HK-2 (cell line): ENCODE measurements around the gene RRP12.
"Not testable (repeated sequence)": the region's sequence is repeated elsewhere in the genome, so short reads cannot be mapped to it uniquely, and the experiment has no call there.

Source experiments
- DNase-seq: peaks from one replicate; pipeline ENCODE4 v3.0.0-alpha.2; 2018; ENCODE audit not compliant: unreplicated experiment

The RRP12 gene, protein sequence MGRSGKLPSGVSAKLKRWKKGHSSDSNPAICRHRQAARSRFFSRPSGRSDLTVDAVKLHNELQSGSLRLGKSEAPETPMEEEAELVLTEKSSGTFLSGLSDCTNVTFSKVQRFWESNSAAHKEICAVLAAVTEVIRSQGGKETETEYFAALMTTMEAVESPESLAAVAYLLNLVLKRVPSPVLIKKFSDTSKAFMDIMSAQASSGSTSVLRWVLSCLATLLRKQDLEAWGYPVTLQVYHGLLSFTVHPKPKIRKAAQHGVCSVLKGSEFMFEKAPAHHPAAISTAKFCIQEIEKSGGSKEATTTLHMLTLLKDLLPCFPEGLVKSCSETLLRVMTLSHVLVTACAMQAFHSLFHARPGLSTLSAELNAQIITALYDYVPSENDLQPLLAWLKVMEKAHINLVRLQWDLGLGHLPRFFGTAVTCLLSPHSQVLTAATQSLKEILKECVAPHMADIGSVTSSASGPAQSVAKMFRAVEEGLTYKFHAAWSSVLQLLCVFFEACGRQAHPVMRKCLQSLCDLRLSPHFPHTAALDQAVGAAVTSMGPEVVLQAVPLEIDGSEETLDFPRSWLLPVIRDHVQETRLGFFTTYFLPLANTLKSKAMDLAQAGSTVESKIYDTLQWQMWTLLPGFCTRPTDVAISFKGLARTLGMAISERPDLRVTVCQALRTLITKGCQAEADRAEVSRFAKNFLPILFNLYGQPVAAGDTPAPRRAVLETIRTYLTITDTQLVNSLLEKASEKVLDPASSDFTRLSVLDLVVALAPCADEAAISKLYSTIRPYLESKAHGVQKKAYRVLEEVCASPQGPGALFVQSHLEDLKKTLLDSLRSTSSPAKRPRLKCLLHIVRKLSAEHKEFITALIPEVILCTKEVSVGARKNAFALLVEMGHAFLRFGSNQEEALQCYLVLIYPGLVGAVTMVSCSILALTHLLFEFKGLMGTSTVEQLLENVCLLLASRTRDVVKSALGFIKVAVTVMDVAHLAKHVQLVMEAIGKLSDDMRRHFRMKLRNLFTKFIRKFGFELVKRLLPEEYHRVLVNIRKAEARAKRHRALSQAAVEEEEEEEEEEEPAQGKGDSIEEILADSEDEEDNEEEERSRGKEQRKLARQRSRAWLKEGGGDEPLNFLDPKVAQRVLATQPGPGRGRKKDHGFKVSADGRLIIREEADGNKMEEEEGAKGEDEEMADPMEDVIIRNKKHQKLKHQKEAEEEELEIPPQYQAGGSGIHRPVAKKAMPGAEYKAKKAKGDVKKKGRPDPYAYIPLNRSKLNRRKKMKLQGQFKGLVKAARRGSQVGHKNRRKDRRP (N-terminal part only)

DNA sequence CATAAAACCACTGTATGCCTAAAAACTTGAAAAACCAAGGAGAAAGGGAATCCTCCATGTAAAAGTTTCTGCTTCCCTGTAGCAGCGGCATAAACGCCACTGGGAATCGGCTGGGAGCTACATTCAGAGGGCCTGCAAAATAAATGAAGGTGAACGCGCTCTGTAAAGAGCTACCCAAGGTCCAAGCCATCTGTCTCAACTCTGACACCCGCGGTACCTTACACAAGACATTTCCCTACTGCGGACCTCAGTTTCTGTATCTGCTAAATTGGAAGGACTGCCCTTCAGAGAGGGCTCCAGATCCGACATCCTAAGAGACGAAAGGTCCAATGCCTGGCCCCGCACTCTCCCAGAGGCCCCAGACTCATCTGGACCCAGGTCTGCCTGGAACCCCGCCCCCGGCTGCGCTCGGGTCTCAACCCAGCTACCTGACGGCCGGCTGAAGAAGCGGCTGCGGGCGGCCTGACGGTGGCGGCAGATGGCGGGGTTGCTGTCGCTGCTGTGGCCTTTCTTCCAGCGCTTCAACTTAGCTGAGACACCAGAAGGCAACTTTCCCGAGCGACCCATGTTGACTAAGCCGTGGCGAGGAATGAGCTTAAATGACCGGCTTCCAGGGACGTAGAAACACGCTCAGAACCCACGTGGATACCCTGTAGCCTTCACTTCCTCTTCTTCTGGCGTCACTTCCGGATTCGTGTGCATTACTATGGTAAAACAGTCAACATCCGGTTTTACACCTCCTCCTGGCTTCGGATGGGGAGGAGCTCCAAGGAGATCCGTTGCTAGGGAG, at the start of gene RRP12:
RRP12 (minus strand) TSS at position 676 of the 790 bp plus-strand sequence; CDS start at position 567, 109 bp downstream.
- DNase-seq, result peak; percentile 86

DNA sequence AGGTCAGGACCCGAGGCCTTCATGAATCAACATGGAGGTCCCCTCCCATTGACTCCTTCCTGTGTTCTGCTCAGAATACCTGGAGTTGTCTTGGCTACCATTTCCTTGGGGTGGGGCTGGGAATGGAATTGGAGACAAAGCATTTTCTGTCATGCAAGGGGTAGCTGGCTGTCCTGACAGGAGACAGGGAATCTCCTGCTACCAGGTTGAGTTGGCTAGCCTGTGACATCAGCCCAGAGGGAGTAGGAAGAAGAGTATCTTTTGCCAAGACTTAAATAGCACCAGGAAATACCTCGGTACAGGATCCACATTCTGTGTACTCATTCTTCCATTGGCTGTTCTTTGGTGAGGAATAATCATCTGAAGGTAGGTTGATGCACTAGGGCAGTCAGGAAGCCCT, 49.7 kb upstream of the RRP12 start:
- DNase-seq, result no peak

DNA sequence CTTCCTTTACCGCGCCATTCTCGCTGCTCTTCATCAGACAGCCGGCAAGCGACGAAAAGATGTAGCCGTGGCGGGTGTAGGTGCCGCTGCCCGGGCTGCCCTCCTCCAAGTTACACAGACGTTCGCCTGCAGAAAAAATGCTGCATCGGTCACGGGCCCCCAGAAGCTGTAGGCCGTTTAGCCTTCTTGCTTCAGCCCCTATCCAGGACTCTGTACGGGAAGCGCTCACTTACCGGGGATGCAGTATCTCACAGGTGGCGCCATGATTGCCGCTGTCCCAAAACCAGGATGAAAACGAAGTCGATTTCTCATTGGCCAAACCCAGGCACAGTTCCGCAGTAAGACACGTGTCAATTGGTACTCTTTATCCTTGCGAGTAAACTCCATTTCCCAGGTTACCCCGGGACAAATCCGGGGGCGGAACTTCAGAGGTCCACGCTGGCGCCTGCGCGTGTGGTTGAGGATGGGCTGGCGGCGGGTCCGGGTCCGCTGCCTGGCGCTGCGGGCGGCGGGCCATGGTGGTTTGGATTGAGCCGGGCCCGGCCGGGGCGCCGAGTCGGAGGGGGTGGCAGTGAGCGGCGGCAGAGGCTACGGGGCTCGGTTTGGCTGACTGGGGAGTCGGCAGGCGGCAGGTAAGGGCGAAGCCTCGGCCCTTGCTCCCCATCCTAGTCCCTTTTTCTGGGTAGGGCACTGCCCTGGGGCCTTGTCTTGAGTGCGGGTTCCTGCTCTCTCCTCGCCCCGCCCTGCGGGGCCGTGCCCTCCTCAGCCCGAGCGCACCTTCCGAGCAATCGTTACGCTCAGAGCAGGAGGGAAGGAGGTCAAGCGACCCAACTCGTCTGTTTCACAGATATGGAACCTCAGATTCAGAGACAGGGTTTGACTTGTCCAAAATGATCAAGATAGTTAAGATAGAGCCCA, 44.8 kb upstream of the RRP12 start, which contains the start of the genes EXOSC1 and ZDHHC16:
EXOSC1 (minus strand) TSS at position 285 of the 918 bp plus-strand sequence; CDS start at position 264, 21 bp downstream.
ZDHHC16 (plus strand) TSS at position 454 of the 918 bp plus-strand sequence. CDS start 5,501 bp downstream, outside the sequence.
- DNase-seq, result peak; percentile 96

DNA sequence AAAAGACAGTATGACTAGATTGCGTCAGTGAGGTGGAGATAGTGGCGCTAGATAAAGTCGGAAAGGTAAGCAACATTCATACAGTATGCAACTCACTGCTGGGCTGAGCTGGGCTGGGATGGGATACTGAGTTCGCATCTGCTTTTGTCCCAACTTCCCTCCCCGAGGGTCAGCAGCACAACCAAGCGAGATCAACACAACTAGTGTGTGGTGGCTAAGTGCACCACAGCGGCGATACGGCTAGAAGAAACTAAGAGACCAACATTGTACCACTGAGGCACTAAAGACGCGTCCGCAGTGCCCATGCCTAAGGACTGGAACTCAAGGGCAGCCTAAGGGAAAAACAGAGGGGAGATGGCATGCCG, 44.2 kb upstream of the RRP12 start:
- no peak for DNase-seq

DNA sequence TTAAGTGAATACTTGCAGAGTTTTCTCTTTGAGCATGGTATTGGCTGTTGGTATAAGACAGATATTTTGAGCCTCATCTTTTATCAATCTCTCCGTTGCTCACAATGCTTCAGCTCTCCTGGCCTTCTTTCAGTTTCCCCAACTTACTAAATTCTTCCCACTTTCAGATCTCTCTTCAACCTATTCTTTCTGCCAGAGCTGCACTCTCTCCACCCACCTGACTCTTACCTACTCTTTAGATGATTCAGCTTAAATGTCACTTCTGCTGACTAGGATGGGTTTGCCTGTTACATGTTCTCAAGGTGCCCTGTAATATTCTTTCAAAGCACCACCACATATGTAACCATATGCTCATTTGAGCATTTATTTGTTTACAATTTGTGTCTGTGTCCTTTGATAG, 43.1 kb upstream of the RRP12 start:
- no peak for DNase-seq

DNA sequence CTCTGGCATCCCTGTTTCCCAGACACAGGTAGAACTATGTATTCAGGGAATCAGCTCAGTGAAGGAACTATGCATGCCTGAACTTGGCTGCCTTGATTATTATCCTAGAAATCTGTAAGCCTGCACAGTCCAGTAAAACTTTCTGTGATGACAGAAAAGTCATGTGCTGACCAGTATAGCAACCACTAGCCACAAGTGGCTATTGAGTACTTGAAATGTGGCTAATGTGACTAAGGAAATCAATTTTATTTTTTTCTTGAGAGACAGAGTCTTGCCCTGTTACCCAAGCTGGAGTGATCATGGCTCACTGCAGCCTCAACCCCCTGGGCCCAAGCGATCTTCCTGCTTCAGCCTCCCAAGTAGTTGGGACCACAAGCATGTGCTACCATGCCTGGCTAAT, 41.1 kb upstream of the RRP12 start:
- DNase-seq, result peak; percentile 67

DNA sequence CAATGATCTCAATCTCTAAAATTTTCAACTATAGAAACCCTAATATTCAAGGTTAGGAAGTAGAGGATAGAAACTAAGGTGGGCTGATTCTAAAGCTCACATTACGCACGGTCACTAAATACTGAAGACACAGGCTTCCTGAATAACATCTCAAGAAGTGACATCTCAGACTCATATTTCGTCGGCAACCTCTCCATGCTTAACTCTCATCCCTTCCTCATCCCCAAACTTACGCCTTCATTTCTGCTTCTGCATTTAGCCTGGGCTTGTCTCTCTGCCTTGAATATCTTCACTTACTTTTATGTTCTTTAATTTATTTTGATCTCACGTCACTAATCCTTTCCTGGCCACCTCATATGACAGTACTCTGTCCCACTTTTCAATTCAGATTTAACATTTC, 34.1 kb upstream of the RRP12 start:
- no peak for DNase-seq

DNA sequence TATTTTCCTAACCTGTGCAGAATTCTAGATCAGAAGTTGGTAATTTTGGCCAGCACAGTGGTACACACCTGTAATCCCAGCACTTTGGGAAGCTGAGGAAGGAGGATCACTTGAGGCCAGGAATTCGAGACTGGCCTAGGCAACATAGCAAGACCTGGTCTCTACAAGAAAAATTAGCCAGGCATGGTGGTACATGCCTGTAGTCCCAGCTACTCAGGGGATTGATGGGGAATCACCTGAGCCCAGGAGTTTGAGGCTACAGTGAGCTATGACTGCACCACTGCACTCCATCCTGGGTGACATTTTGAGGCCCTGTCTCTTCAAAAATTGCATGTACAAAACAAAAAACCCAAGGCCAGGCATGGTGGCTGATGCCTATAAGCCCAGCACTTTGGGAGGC, 33.4 kb upstream of the RRP12 start:
- no peak for DNase-seq

DNA sequence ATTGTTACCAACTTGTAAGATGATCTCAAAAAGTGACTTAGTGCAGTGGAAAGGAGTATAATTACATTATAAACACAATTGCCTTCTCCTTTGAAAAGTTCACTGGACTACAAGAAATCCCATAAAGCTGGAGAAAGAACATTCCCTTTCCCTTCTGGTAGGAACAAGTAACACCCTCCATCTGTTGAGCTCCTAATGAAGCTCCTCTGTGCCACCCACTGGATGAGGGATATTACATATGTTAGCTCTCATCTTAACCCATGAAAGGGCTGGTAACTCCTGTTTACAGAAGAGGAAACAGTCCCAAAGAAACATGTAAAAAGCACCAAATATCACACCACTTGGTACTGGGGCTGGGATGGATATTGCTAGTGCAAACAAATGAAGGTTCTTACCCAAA, 32.9 kb upstream of the RRP12 start:
- no peak for DNase-seq

DNA sequence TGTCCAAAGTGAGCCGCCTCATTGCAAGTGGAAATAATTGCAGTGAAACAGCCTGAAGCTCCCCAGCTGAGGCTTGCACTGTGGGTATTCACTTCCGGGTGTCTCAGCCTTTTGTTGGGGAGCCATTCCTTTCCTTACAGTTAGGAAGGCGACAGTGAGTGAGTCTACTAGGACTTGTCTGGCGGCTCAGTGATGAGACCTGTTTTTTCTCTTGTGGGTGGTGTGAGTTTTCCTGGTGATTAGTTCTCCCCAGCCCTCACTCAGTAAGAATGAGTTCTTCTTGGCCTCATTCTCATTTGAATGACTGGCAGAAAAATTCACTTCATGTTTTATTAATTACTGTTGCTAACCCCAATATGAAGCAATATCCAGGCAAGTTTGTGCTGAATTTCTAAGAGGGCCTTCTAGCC, 27.4 kb upstream of the RRP12 start:
- no peak for DNase-seq

DNA sequence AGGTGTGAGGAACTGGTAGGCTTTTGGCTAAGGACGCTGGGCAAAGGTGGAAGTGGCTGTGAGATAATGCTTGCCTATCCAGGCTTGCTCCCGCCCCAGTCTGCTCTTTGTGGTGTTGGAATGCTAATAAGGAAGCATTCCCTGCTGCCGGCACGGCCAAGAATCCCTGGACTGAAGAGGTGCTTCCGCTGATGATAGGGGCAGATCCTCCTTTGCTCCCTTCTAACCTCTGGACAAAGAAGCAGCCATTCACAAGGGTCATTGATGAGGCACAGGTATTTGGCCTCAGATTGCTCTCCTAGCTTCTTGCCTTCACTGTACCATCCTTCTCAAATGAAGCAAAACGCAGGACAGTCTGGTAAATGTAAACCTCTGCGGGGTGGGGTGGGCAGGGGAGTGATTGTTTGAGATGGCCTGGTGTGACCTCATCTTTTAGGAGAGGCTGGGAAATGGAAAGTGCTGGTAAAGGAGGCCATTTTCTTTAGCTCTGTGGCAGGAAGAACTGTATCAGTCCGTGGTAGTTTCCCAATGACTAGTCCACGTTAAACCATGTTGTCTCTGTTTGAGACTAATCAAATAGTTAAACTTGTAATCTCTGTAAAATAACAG, 26.5 kb upstream of the RRP12 start:
- peak; percentile 65 for DNase-seq

DNA sequence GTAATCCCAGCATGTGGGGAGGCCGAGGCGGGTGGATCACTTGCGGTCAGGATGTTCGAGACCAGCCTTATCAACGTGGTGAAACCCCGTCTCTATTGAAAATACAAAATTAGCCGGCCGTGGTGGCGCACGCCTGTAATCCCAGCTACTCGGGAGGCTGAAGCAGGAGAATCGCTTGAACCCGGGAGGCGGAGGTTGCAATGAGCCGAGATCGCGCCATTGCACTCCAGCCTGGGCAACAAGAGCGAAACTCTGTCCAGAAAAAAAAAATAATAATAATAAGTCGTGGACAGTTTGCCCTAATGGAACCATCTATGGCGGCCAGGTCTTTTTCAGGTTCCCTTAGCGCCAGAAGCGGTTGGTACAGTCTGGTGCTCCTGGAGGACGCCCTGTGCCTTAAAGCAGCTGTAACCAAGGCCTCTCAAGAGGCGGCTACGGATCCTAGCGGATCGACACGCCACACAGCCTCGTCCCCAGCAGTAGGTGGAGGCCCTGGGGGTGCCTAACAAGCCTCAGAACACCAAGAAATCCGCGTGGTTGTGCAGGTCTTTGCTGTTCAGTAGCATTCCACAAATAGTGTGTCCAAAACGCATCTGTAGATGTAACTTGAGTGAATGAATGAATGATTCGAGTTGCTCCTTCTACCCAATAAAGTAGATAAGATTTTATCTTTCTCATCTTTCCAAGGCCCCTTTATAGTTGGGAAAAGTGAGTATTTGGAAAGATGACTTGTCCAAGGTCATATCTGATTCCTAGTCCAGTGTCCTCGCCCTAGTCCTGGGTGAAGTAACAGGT, 25.8 kb upstream of the RRP12 start:
- DNase-seq, result no peak

DNA sequence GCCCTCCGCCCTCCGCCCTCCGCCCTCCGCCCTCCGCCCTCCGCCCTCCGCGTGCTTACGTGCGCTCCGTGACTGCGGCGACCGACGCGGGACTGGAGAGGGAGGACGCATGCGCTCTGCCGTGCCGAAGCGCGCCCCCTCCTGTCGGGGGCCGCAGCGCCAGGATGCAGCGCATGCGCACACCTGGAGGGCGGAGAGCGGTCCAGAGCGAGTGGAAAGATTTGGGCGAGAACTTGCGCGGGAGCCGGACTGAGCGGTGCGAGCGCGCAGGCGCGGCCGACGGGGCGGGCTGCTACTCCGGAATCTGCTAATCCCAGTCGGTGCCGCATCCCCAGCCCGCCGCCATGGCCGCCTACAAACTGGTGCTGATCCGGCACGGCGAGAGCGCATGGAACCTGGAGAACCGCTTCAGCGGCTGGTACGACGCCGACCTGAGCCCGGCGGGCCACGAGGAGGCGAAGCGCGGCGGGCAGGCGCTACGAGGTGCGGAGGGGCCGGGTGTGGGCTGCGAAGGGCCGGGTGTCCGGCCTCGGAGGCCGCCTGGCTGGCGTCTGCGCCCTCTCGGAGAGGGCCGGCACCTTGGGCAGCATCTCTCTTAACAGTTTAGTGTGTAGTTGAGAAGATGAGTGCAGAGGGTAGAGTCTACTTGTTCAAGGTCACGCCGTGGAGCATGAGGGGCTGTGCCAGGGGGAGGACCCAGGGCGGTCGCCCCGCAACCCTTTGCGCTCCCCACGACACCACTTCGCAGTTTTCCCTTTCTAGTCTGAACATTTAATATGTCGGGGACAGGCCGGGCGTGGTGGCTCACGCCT, 25.0 kb upstream of the RRP12 start, which contains the start of gene PGAM1:
PGAM1 (plus strand) TSS at position 228 of the 812 bp plus-strand sequence; CDS start at position 345, 117 bp downstream.
- DNase-seq, result peak; percentile 99

DNA sequence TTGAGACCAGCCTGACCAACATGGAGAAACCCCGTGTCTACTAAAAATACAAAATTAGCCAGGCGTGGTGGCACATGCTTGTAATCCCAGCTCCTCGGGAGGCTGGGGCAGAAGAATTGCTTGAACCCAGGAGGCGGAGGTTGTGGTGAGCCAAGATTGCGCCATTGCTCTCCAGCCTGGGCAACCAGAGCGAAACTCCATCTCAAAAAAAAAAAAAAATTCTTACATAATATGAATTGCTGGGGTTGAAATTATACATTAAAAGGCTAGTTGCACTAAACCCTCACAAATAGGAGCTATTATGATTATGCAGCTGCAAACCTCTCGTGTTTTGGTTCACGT, 22.6 kb upstream of the RRP12 start:
- not testable (repeated sequence) for DNase-seq

DNA sequence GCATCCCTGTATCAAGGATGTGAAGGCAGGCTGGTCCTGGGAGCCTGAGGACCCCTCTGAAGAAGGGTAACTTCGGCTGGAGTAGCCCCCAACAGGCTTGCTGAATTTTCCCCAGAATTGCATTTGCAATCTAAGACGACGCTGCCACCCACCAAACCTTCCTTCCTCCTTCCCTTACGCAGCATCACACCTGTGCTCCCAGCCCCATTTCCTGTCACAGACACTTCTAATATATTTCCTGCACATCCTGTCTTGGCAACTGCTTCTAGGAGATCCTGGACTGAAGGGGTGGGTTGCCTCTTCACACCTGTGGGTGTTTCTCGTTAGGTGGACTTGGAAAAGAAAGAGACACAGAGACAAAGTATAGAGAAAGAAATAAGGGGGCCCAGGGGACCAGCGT, 15.4 kb upstream of the RRP12 start:
- DNase-seq, result no peak

DNA sequence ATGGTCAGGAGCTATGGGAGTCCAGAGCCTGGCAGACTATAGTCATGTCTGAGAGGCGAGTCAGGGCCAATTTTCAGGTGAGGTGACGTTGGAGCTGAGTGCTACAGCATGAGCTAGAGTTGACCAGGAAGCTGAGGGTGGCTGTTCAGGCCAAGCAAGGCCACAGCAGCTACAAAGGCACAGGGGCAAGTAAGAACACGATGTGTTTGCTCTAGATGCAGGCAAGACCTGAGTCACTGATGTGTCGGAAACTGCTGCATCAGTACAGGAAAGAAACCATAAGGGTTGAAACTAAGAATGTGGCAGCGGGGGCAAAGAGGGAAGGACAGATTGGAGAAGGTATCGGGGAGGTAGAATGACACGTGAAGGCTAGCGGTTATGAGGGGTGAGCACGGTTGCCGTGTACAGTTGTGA, 11.8 kb upstream of the RRP12 start:
- peak; percentile 77 for DNase-seq

DNA sequence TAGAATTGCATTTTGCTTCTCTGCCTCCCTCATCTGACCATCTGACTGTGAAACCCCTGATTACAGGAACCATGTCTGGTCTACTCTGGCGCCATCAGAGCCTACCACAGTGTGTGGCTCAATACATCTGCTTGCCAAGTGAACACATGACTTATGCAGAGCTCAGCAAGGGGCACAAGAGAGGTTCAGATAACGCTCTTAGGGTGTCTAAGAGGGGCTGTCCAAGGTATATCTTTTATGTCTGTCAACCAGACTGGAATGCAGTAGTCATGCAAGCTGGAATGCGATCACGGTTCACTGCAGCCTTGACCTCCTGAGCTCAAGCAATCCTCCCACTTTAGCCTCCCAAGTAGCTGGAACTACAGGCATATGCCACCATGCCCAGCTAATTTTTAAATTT, 10.3 kb upstream of the RRP12 start:
- peak; percentile 77 for DNase-seq
